Measurements from ENCODE around the gene DEXI. TPM values are rescaled to one million over a fixed set of nuclear protein-coding genes. Genes with fewer than 3 reads are reported as not detected.

The DEXI gene
- total and polyA plus RNA-seq, 8 donors: 12.0 to 22.6 (median 16.8) TPM

GRCh38 chr16:10889855-10890254 lies 52.4 kb downstream of the DEXI start:
- Histone ChIP-seq H3K36me3 (no peaks in the 10 kb centered on the region), H3K27ac (no peak overlapping the region), H3K9me3 (no peaks in the 10 kb centered on the region), H3K27me3 (no peaks in the 10 kb centered on the region), H3K4me1 (no peaks in the 10 kb centered on the region), H3K4me3 (no peak overlapping the region)
- DNase-seq (no peak), ATAC-seq (no peak), FAIRE-seq (no peak)
- intact Hi-C loops (cut with DNase I): no loop called here
- no peak for TF ChIP-seq CTCF (IDR thresholded peaks at IDR 0.05)
- 82 to 89% methylated on average over 4 of the region's 4 CpGs for WGBS, 2 donors

DNA sequence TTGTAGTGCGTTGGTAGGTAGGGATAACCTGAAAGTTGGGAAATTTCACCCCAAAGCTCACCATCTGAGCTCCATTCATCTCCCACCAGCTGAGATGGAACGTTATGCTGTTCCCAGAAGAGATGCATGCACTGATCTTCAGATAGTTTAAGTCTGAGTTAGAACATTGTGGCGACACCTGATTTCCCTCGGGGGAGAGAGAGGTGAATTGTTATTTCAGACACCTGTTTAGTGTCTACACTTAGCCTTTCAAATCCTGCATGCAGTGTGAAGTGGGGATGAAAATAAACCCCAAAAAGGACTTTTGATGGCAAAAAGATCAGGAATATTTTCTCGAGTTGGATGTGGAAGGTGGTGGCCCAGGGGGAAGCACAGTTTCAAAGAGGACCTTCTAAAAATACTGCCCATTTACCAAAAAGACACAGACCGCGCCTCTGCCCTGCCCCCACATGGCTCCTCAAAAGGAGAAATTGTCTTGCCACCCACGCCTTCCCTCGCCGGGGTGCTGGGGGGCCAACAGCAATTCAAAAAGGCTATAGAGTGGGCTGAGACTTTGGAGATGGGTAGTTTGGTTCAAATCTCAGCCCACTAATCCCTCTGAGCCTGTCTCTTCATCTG lies 53.8 kb downstream of the DEXI start:
- no peaks in the 10 kb centered on the region for H3K27me3 ChIP-seq
- H3K4me3 ChIP-seq: no peak overlapping the region
- FAIRE-seq: no peak
- no peak overlapping the region for H3K27ac ChIP-seq
- intact Hi-C loops (cut with DNase I): no loop called here
- peak in 1 of 4 donors; percentile 42 for ATAC-seq
- no peak for DNase-seq
- H3K4me1 ChIP-seq: peaks cover 0 to 1% (median 0%) of the 10 kb centered on the region in 3 donors
- no peaks in the 10 kb centered on the region for H3K36me3 ChIP-seq
- WGBS, 2 donors: 75 to 80% methylated on average over 10 of the region's 10 CpGs
- no peaks in the 10 kb centered on the region for H3K9me3 ChIP-seq
- no peak for TF ChIP-seq CTCF (IDR thresholded peaks at IDR 0.05)

GRCh38 chr16:10885246-10885645 lies 57.0 kb downstream of the DEXI start:
- WGBS, 2 donors: 81 to 82% methylated on average over 6 of the region's 6 CpGs
- DNase-seq (no peak), ATAC-seq (peak in 2 of 4 donors; percentile 9 to 20), FAIRE-seq (no peak)
- intact Hi-C loops (cut with DNase I): no loop called here
- Histone ChIP-seq H3K4me1 (peaks cover 0 to 3% (median 0%) of the 10 kb centered on the region in 3 donors), H3K4me3 (no peak overlapping the region), H3K9me3 (no peaks in the 10 kb centered on the region), H3K36me3 (no peaks in the 10 kb centered on the region), H3K27me3 (no peaks in the 10 kb centered on the region), H3K27ac (no peak overlapping the region)
- TF ChIP-seq CTCF (IDR thresholded peaks at IDR 0.05): no peak

GRCh38 chr16:10883004-10883403 lies 59.3 kb downstream of the DEXI start:
- ATAC-seq (peak in 3 of 4 donors; percentile 26 to 66 (median 43)), FAIRE-seq (no peak), DNase-seq (peak in 1 of 6 donors; percentile 57)
- H3K27me3 ChIP-seq: no peaks in the 10 kb centered on the region
- peak overlapping the region in 1 of 4 donors; percentile 24 for H3K27ac ChIP-seq
- TF ChIP-seq CTCF (IDR thresholded peaks at IDR 0.05): no peak
- H3K36me3 ChIP-seq: no peaks in the 10 kb centered on the region
- H3K4me3 ChIP-seq: no peak overlapping the region
- H3K9me3 ChIP-seq: no peaks in the 10 kb centered on the region
- 70 to 78% methylated on average over 7 of the region's 7 CpGs for WGBS, 2 donors
- H3K4me1 ChIP-seq: peaks cover 0 to 7% (median 0%) of the 10 kb centered on the region in 3 donors
- intact Hi-C loops (cut with DNase I): no loop called here

DNA sequence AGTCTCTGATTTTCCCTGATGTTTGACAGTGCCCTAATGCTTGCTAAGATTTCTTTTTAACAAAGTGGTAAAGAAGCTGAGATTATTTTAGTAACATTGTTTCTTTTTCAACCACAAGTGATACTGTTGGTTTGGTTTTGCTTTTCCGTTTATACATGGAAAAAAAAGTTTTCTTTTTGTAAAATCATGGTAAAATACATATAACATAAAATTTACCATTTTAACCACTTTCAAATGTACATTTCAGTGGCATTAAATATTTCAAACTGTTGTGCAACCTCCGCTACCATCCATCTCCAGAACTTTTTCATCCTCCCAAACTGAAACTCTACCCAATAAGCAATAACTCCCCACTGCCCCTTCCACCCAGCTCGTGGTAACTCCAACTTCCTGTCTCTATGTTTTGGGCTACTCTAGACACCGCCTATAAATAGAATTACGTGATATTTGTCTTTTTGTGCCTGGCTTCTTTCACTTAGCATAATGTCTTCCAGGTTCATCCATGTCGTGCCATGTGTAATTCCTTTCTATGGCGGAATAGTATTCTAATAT lies 60.7 kb downstream of the DEXI start:
- Histone ChIP-seq H3K4me1 (peaks cover 0 to 7% (median 0%) of the 10 kb centered on the region in 3 donors), H3K4me3 (no peak overlapping the region), H3K27ac (peak overlapping the region in 1 of 4 donors; percentile 4), H3K36me3 (no peaks in the 10 kb centered on the region), H3K9me3 (no peaks in the 10 kb centered on the region), H3K27me3 (no peaks in the 10 kb centered on the region)
- intact Hi-C loops (cut with DNase I): no loop called here
- WGBS, 2 donors: 84 to 86% methylated on average over 7 of the region's 7 CpGs
- FAIRE-seq (no peak), DNase-seq (no peak), ATAC-seq (no peak)
- no peak for TF ChIP-seq CTCF (IDR thresholded peaks at IDR 0.05)
